Measurements from ENCODE around the gene HLA-DRA.

Gene HLA-DRA

GRCh38 chr6:32439602-32440214, at the start of gene HLA-DRA:
Gene HLA-DRA (plus strand): TSS chr6:32439887. CDS start chr6:32439951, 64 bp downstream.
- DNase-seq (ENCODE audit: low read depth) = no peak

- no peak for DNase-seq (ENCODE audit: low read depth)
Measured at GRCh38 chr6:32391505-32391904, 48.2 kb upstream of the HLA-DRA start.

DNA sequence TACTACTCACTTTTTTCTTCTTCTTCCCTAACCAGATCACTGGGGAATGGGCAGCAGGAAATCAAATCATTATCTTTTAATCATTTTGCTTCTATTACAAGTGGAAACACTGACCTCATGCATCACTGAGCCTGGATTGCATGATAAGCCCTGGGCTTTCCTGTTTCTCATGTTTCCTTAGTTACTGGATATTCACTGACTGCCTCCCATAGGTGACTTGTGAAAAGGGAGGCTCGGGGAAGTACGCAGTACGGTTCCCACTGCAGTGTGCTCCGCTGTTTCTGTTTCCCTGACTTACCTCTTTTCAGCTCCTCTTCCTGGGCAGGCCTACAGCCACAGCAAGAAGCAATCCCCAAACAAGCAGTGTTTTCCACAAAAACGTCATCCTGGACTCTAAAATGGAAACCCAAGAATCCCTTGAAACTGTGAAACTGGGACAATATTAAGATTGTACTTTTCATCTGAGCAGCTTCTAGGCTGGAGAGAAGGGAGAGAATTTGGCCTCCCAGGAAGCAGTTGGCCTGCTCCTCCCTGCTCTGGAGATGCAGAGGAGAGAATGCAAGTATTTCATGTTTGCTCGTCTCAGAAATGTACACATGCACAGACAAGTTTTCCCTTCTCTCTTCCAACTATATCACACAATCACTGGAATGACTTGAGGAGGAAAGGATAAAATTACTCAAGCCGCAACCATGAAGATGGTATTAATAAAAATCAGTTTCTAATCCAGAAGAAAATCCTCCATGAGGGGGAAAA, 45.8 kb upstream of the HLA-DRA start:
- no peak for DNase-seq (ENCODE audit: low read depth)

GRCh38 chr6:32396028-32396427, 43.7 kb upstream of the HLA-DRA start:
- DNase-seq (ENCODE audit: low read depth) = no peak

GRCh38 chr6:32397252-32397920, 42.3 kb upstream of the HLA-DRA start:
- DNase-seq (ENCODE audit: low read depth) = no peak

DNA sequence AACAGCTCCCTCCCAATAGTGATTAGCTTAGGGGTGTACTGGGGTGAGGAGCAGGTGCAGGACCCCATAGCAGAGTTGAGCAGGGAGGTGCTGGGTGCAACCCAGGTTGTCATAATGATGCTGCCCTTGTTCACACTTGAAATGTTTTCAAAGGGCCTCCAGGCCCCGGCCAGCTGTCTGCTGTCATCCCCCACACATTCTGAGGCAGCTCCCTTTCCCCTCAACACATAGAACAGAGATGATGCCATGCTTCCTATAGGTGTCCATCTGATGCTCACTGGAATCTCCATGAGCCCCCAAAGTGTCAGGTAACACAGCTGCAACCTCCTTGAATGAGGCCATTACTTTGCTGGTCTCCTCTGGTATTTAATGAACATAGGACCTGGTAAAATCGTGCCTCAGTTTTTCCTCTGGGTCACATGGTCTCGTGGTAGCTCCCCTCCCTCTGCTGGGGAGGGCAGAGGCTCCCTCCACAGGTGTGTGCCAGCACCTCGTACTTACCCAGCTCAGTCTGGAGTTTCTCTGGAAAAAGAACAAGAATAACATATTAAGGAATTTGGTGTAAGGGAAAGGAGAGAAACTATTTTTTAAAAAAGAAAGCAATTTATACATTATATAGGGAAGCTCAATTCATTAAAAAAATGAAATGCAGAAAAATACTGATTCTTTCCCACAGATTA, 38.3 kb upstream of the HLA-DRA start:
- DNase-seq (ENCODE audit: low read depth) = no peak

- DNase-seq (ENCODE audit: low read depth) = no peak
Measured at GRCh38 chr6:32402812-32403211, 36.9 kb upstream of the HLA-DRA start.

DNA sequence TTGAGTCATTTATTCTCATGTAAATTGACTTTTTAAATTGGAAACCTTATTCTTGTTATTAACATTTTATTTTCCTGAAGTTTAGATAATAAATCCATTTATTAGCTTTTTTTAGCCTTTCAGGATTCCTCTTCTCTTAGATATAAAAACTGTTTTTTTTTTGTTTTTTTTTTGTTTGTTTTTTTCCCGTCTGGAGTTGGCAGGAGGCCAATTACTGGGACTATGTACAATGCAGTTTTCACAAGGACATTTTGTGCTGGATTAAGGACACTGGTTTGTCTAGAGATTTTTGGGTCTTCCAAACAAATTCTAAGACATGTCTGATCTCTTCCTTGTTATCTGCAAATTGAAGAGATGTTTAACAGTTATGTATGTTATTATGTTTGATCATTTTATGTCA, 34.0 kb upstream of the HLA-DRA start:
- no peak for DNase-seq (ENCODE audit: low read depth)

- DNase-seq (ENCODE audit: low read depth) = no peak
Measured at GRCh38 chr6:32406197-32406596, 33.5 kb upstream of the HLA-DRA start.

DNA sequence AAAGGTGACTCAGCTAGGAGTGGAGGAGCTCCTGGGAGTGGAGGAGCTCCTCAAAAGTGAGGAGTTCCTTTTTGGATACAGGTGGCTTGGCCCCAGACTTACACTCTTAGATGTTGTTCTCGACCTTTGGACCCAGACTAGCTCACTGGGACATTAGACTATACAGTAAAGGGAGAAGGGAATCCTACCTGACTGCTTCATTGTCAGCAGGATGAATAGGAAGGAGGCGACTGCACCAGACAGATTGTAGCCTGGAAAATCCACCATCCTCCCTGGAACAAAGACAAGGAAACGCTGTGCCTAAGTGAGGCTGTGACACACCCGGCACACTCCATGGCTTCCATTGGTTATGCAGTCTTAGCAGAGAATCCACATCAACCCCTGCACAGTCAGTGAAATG, 32.8 kb upstream of the HLA-DRA start, which contains the start of gene BTNL2:
Gene BTNL2 (minus strand): TSS at position 325 of the 400 bp plus-strand sequence. CDS start 58 bp downstream, at position 267.
- DNase-seq (ENCODE audit: low read depth) = no peak

- no peak for DNase-seq (ENCODE audit: low read depth)
Measured at GRCh38 chr6:32410906-32411305, 28.8 kb upstream of the HLA-DRA start.

GRCh38 chr6:32411566-32412327, 27.9 kb upstream of the HLA-DRA start:
- no peak for DNase-seq (ENCODE audit: low read depth)

- peak; percentile 28 for DNase-seq (ENCODE audit: low read depth)
Measured at GRCh38 chr6:32413427-32414047, 26.1 kb upstream of the HLA-DRA start.

DNA sequence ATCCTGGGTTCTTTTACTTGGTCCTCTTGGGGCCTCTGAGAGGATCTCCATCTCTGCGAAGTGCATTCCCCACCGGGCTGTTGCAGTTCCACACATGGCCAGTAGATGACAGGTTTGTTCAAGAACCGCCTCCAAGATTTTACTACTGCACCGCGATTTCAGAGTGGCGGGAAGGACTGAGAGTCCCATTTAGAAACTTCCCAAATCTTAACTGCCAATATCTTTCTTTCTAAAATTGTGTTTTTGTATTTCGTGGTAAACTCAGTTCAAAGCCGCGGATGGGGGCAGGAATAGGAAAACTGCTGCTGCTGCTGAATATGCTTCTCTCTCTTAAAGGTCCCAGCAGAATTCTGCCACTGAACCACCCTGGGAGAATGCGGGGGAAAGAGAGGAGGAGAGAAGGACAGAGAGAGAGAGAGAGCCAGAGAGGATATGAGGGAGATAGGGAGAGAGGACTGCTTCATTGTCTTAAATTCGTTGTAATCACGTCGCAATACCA, 24.1 kb upstream of the HLA-DRA start:
- DNase-seq (ENCODE audit: low read depth) = no peak

GRCh38 chr6:32416036-32416435, 23.7 kb upstream of the HLA-DRA start:
- DNase-seq (ENCODE audit: low read depth) = no peak

DNA sequence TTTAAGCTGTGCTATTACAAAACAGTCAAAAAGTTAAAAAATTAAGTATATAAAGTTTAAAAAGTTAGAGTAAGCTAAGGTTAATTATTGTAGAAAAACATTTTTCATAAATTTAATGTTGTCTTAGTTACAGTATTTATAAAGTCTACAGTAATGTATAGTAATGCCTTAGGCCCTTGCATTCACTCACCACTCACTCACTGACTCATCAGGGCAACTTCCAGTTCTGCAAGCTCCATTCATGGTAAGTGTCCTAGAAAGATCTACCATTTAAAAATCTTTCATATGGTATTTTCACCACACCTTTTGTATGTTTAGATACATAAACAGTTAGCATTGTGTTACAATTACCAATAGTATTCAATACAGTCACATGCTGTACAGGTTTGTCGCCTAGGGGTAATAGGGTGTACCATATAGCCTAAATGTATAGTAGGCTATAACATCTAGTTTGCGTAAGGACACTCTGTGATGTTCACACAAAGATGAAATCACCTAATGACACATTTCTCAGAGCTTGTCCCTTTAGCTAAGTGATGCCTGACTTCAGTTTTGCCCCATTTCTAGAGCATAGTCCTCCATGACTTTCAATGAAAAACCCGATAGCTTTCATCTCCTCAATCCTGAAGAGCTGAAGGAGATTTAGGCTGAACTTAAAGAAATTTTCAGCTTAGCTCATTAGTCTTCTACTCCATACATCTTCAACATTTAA, 14.9 kb upstream of the HLA-DRA start:
- DNase-seq (ENCODE audit: low read depth) = no peak

GRCh38 chr6:32426338-32426737, 13.3 kb upstream of the HLA-DRA start:
- no peak for DNase-seq (ENCODE audit: low read depth)

DNA sequence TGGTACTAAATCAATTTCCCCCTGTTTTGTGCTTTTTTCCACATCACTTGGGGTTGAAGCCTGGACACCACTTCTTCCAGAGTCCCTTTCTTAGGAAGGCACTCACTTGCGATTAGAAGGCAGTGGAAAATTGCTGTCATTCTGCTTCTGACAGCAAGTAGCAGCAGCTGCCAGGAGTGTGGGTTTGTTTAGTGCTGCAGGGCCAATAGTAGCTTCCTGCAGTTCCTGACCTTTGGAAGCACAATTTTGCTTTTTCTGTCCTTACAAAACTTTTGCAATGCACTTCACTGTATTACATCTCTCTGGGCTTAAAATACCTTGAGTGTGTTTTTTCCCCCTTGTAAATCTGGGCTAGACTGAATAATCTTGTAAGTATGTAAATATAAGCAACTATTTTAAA, 12.5 kb upstream of the HLA-DRA start:
- DNase-seq (ENCODE audit: low read depth) = no peak

- no peak for DNase-seq (ENCODE audit: low read depth)
Measured at GRCh38 chr6:32427934-32428474, 11.7 kb upstream of the HLA-DRA start.

DNA sequence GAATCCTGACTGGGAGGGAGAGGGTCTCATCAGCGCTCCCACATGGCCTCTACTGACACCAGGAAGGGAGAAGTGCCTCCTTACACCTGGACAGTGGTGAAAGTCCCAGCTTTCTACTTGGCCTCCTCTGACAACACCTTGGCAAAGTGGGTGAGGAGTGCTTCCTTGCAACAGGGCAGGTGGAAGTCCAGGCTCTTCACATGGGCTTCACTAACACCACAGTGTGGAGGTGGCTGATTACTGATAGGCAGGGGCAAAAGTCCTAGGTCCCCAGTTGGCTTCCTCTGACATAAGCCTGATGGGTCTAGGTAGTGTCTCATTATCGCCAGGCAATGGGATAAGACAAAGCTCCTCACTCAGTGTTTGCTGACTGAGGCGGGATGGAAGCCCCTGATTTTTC, 9.5 kb upstream of the HLA-DRA start:
- DNase-seq (ENCODE audit: low read depth) = no peak

All from non-pigmented ciliary epithelial cell (primary cell).